PFSK-1 (cell line): ENCODE measurements around the gene DAO.

Experiments used
- SIN3A ChIP-seq: IDR thresholded peaks from 2 replicates; pipeline ENCODE4 v1.6.1; 2012; ENCODE audit warnings: mild to moderate bottlenecking, low read length, moderate library complexity, borderline replicate concordance; ENCODE audit not compliant: insufficient read depth
- TAF1 ChIP-seq: IDR thresholded peaks from 2 replicates; pipeline ENCODE4 v1.6.1; 2012; ENCODE audit warnings: low read length, control low read depth, borderline replicate concordance; ENCODE audit not compliant: insufficient read depth

DNA sequence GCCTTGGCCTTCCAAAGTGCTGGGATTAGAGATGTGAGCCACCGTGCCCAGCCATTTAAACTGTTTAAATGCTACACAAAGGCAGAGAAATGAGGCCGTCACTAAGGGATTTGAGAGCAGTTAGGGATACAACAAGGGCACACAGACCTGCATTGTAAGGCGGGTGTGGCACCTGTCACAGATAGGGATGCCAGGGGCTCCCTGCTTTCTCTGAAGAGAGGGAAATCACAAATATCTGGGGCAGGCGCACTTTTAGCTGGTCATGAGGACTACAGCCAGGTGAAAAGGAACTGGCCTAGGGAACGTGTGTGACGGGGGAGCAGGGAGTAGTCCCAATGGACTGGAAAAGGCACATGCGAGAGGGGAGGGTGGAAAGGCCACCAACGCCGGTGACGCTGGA, 32.2 kb upstream of the DAO start:
- TF ChIP-seq TAF1 (no peak), SIN3A (no peak)
